Esophagus muscularis mucosa (tissue), 4 donors: ENCODE results near the gene EDDM13. TPM values are rescaled to one million over a fixed set of nuclear protein-coding genes. Genes with fewer than 3 reads are reported as not detected.

Source experiments
- DNase-seq: peaks from one replicate; pipeline ENCODE4 v3.0.0-alpha.2; 2017; ENCODE audit errors: extremely low spot score
- H3K27ac ChIP-seq, 4 donors: fragments of 200-600 bp; sonication (generic); replicated peaks in 1 of 4; 1 replicate in 3 of 4; 2 replicates in 1 of 4; pipeline ENCODE4 v1.5.1; 2016 to 2019; ENCODE audit warnings: mild to moderate bottlenecking in 1 of 4
- H3K27me3 ChIP-seq, 4 donors: fragments of 200-600 bp; sonication (generic); one replicate each; pipeline versions ENCODE4 v1.5.1 to v1.6.0; 2016 to 2019
- H3K36me3 ChIP-seq, 4 donors: fragments of 200-600 bp; sonication (generic); one replicate each; pipeline ENCODE4 v1.5.1; 2016 to 2019
- H3K4me1 ChIP-seq, 4 donors: fragments of 200-600 bp; sonication (generic); one replicate each; pipeline ENCODE4 v1.5.1; 2016 to 2019
- H3K4me3 ChIP-seq, 4 donors: fragments of 200-600 bp; sonication (generic); 1 replicate in 2 of 4; 2 replicates in 2 of 4; pipeline ENCODE4 v1.5.1; 2016 to 2019; ENCODE audit warnings: mild to moderate bottlenecking in 4 of 4, moderate library complexity in 1 of 4
- H3K9me3 ChIP-seq, 4 donors: fragments of 200-600 bp; sonication (generic); 1 replicate in 3 of 4; 2 replicates in 1 of 4; pipeline ENCODE4 v1.5.1; 2016 to 2019
- EP300 ChIP-seq: sonication (generic); formaldehyde crosslinking; IDR thresholded peaks from one replicate; pipeline ENCODE4 v1.6.1; 2017; ENCODE audit warnings: antibody characterized with exemption
- POLR2A ChIP-seq: fragments of 450-650 bp; IDR thresholded peaks from one replicate; pipeline ENCODE4 v1.6.1; 2017; ENCODE audit warnings: antibody characterized with exemption, moderate library complexity, mild to moderate bottlenecking, low read depth
- POLR2AphosphoS5 ChIP-seq, 2 donors: sonication (generic); formaldehyde crosslinking; IDR thresholded peaks; one replicate each; pipeline ENCODE4 v1.6.1; 2017; ENCODE audit warnings: antibody characterized with exemption in 2 of 2
- WGBS: methylation state at CpG from one replicate; pipeline ENCODE4 v1.1.5; 2018; 5-methylcytosine and 5-hydroxymethylcytosine counted together
- intact Hi-C: fragments of 100-400 bp; cut with DNase I; formaldehyde crosslinking; loops from one replicate; pipeline ENCODE4 v1.15.1; 2023
- total RNA-seq, 4 donors: library from RNA; depleted of rRNA; stranded (reverse); fragments of >200 nt; gene quantifications; one replicate each; pipeline versions ENCODE4 v1.1.0 to v1.2.1, GENCODE V29; 2016
- TF ChIP-seq, protein P1 (sequence below), 3 experiments: fragments of 200-600 bp in 2 of 3; fragments of 450-650 bp in 1 of 3; sonication (generic) in 2 of 3; IDR thresholded peaks; one replicate each; pipeline ENCODE4 v1.5.1; 2017 to 2019; ENCODE audit warnings: antibody characterized with exemption in 3 of 3, mild to moderate bottlenecking in 2 of 3, moderate library complexity in 1 of 3

The EDDM13 gene
- total RNA-seq, 4 donors from 2014 or later: 2.9 TPM; not detected in 3

GRCh38 chr19:56273563-56274117 lies 1.1 kb downstream of the EDDM13 start:
- Histone ChIP-seq H3K27ac (no peak overlapping the region), H3K4me3 (no peak overlapping the region), H3K36me3 (peaks cover 0 to 6% (median 0%) of the 10 kb centered on the region in 4 donors), H3K4me1 (no peaks in the 10 kb centered on the region), H3K27me3 (no peaks in the 10 kb centered on the region), H3K9me3 (peaks cover 0 to 4% (median 0%) of the 10 kb centered on the region in 4 donors)
- no peak for DNase-seq
- 59% methylated on average over 6 of the region's 6 CpGs for WGBS
- intact Hi-C loops: no loop called here
- TF ChIP-seq, protein P1, sequence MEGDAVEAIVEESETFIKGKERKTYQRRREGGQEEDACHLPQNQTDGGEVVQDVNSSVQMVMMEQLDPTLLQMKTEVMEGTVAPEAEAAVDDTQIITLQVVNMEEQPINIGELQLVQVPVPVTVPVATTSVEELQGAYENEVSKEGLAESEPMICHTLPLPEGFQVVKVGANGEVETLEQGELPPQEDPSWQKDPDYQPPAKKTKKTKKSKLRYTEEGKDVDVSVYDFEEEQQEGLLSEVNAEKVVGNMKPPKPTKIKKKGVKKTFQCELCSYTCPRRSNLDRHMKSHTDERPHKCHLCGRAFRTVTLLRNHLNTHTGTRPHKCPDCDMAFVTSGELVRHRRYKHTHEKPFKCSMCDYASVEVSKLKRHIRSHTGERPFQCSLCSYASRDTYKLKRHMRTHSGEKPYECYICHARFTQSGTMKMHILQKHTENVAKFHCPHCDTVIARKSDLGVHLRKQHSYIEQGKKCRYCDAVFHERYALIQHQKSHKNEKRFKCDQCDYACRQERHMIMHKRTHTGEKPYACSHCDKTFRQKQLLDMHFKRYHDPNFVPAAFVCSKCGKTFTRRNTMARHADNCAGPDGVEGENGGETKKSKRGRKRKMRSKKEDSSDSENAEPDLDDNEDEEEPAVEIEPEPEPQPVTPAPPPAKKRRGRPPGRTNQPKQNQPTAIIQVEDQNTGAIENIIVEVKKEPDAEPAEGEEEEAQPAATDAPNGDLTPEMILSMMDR (IDR thresholded peaks at IDR 0.05): no peak
- no peak for TF ChIP-seq POLR2AphosphoS5 (IDR thresholded peaks at IDR 0.05)
- no peak for TF ChIP-seq EP300
- TF ChIP-seq POLR2A: no peak

- intact Hi-C loops: no loop called here
- no peak for DNase-seq
- Histone ChIP-seq H3K36me3 (peaks cover 0 to 3% (median 0%) of the 10 kb centered on the region in 4 donors), H3K27me3 (no peaks in the 10 kb centered on the region), H3K4me3 (no peak overlapping the region), H3K4me1 (no peaks in the 10 kb centered on the region), H3K27ac (no peak overlapping the region), H3K9me3 (no peaks in the 10 kb centered on the region)
- TF ChIP-seq POLR2A (no peak), EP300 (no peak), POLR2AphosphoS5 (IDR thresholded peaks at IDR 0.05) (no peak)
- TF ChIP-seq, protein P1 (IDR thresholded peaks at IDR 0.05): no peak
- WGBS: 93% methylated on average over 4 of the region's 4 CpGs
These were observed 10.3 kb downstream of the EDDM13 start for GRCh38 chr19:56282809-56283208.

GRCh38 chr19:56284746-56285145 lies 12.2 kb downstream of the EDDM13 start:
- Histone ChIP-seq H3K4me1 (no peaks in the 10 kb centered on the region), H3K4me3 (no peak overlapping the region), H3K9me3 (no peaks in the 10 kb centered on the region), H3K27ac (no peak overlapping the region), H3K27me3 (no peaks in the 10 kb centered on the region), H3K36me3 (peaks cover 0 to 8% (median 2%) of the 10 kb centered on the region in 4 donors)
- TF ChIP-seq, protein P1 (IDR thresholded peaks at IDR 0.05): no peak
- TF ChIP-seq EP300 (no peak), POLR2A (no peak), POLR2AphosphoS5 (IDR thresholded peaks at IDR 0.05) (no peak)
- no peak for DNase-seq
- intact Hi-C loops: no loop called here
- 95% methylated on average over 3 of the region's 3 CpGs for WGBS

GRCh38 chr19:56290104-56290503 lies 17.6 kb downstream of the EDDM13 start:
- no peaks in the 10 kb centered on the region for H3K9me3 ChIP-seq
- H3K4me1 ChIP-seq: no peaks in the 10 kb centered on the region
- intact Hi-C loops: no loop called here
- TF ChIP-seq, protein P1 (IDR thresholded peaks at IDR 0.05): no peak
- TF ChIP-seq POLR2A (no peak), POLR2AphosphoS5 (IDR thresholded peaks at IDR 0.05) (no peak), EP300 (no peak)
- DNase-seq: no peak
- H3K27ac ChIP-seq: no peak overlapping the region
- no peak overlapping the region for H3K4me3 ChIP-seq
- H3K27me3 ChIP-seq: no peaks in the 10 kb centered on the region
- H3K36me3 ChIP-seq: peaks cover under 1 to 23% (median 5%) of the 10 kb centered on the region in 4 donors

DNA sequence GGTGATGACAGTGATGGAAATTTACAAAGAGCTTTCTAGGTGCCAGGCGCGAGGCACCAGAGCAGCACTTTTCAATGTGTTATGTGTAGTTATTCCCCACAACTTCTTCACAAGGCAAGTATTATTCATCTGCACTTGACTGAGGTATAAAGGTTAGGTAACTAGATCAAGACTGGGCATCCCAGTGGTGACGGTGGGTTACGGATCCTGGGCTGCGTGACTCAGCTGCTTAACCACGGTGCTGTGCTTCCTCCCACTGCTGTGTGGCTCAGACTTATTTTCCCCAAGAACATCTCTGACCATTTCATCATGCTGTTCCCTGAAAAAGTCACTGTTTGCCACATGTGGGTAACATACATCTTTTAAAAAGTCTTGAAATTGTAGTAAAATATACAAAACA lies 19.3 kb downstream of the EDDM13 start:
- H3K4me3 ChIP-seq: no peak overlapping the region
- intact Hi-C loops: no loop called here
- H3K9me3 ChIP-seq: no peaks in the 10 kb centered on the region
- 95% methylated on average over 6 of the region's 6 CpGs for WGBS
- TF ChIP-seq EP300 (no peak), POLR2A (no peak), POLR2AphosphoS5 (IDR thresholded peaks at IDR 0.05) (no peak)
- TF ChIP-seq, protein P1 (IDR thresholded peaks at IDR 0.05): no peak
- no peaks in the 10 kb centered on the region for H3K4me1 ChIP-seq
- DNase-seq: no peak
- no peak overlapping the region for H3K27ac ChIP-seq
- no peaks in the 10 kb centered on the region for H3K27me3 ChIP-seq
- peaks cover 7 to 39% (median 18%) of the 10 kb centered on the region in 4 donors for H3K36me3 ChIP-seq
